HG03175 (cell line): ENCODE measurements around the gene B4GALT1.
"Not testable (repeated sequence)": the region's sequence is repeated elsewhere in the genome, so short reads cannot be mapped to it uniquely, and the experiment has no call there.

Experiments used
- ATAC-seq: cut with Tn5 transposase; IDR thresholded peaks from one replicate; pipeline ENCODE4 v1.9.1; 2021; ENCODE audit warnings: mild to moderate bottlenecking, moderate library complexity; ENCODE audit not compliant: unreplicated experiment

Gene B4GALT1

DNA sequence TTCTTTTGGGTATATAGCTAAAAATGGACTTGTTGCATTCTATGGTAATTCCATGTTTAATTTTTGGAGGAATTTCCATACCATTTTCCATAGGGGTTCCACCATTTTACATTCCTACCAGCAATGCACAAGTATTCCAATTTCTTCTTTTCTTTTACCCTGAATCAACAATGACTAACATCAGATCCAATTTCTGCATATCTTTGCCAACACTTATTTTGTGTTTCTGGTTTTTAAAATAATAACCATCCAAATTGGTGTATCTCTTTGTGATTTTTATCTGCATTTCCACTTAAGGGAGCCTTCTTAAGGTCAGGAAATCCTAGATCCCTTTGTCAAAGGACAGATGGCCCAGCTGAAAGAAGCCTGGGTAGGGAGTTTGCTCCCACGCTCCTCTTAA, 61.2 kb downstream of the B4GALT1 start:
- no peak for ATAC-seq

DNA sequence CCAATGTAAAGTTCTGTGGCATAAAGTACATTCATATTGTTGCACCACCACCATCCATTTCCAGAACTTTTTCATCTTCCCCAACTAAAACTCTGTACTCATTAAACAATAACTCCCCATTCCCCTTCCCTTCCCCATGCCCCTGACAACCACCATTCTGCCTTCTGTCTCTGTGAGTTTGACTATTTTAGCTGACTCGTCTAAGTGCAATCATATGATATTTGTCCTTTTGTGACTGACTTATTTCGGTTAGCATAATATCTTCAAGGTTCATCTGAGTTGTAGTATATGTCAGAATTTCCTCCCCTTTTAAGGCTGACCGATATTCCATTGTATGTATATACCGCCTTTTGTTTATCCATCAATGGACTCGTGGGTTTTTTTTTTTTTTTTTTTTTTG, 61.6 kb downstream of the B4GALT1 start:
- no peak for ATAC-seq

DNA sequence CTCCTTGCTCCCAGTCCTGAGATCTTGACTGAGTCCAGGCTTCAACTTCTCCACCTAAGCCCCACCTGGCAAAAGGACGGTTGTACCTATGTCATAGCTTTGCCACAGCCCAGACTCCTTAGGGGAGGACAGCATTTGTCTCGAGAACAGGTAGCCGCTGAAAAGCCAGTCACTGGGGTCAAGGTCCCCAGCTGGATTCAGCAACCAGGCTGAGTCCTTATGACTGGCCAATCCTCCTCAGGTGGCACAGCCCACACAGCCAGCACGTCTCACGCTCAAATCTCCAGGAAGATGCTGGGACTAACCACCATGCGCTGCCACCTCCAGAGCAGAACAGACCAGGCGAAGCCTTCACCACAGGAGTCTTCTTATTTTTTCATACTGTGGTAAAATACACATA, 62.7 kb downstream of the B4GALT1 start:
- ATAC-seq = no peak

DNA sequence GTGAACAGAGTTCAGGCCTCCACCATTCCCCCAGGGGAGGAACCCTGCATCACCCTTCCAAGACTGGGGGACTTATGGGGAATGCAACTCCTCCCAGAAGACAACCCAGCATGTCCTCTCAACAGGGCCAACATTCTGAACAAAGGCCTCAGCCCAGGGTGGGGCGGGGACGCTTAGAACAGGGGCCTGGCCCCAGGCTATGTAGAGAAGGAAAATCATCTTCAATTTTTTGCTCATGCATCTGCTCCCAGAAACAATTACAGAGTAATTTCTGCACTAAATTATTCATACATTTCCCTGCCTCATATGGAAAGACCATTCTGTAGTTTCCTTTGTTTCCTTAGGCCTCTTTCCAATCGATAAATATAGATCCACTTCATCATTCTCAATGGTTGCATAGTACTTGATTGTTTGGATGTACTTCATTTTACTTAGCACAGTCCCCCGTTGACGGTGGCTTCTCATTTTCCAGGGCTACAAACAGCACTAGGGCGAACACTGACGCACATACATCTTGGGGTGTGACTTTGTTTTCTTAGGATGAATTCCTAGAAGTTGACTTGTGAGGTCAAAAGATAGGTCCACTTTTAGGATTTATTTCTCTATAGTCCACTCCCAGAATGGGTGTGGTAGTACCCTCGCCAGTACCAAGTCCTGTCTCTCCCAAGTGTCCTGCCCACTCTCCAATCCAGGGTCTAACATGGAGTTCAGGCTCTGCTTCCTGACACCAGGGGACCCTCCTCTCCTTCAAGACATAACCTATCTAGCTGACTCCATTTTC, 63.4 kb downstream of the B4GALT1 start:
- ATAC-seq = no peak

DNA sequence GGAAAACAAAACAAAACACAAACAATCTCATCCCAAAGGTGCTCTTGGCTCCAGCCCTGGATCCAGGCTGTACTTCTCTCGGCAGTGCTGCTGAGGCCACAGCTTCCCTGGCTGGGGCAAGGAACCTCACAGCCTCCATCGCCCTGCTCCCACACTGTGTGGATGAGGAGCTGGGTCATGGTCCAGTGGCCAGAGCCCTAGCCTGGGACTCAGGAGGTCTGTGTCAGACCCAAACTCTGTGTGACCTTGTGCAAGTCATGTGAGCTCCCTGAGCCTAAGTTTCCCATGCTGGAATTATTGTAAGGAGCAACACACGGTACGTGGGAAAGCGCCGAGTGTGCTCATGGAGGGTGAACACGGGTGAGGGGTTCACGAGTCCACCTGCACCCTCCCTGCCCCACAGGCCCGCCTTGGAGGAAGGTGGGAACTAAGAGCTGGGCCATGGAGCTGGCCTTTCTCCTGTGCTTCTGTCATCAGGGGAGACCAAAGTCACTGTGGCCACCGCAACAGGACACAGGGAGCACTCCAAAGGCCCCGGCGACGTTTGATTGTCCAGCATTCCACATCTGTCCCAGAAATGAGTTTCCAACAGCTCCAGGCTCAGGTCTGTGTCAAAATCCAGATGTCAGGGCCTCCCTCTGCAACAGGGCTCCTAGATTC, 64.5 kb downstream of the B4GALT1 start:
- no peak for ATAC-seq

DNA sequence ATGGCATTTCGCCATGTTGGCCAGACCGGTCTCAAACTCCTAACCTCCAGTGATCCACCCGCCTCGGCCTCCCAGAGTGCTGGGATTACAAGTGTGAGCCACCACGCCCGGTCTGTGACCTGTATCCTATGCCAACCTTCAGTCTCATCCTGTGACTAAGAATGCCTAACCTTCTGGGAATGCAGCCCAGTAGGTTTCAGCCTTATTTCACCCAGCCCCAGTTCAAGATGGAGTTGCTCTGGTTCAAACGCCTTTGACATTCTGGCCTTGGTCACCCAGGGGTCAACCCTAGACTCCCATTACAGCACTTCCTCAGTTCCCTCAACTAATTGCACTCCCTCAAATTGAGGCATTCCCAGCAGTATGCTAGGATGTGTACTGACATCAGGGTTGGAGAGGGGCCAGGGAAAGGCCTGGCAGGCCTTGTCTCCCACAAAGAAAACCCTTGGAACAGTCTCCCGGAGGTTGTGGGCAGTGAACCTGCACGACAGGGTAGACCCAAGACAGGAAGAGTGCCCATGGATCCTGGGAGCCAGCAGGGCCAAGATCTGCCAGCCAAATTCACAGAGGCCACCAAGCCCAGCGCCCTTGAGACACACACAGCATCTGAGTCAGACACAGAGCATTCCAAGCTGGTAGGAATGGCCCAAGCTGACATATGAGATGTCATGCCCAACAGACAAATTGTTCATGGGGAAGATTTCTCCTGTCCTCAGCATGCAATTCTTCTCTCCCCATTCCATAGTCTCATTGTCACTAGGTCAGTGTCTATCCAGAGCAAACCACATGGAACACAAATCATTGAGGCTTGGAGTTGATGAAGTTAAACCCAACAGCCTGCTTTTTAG, 65.8 kb downstream of the B4GALT1 start:
- ATAC-seq = no peak

DNA sequence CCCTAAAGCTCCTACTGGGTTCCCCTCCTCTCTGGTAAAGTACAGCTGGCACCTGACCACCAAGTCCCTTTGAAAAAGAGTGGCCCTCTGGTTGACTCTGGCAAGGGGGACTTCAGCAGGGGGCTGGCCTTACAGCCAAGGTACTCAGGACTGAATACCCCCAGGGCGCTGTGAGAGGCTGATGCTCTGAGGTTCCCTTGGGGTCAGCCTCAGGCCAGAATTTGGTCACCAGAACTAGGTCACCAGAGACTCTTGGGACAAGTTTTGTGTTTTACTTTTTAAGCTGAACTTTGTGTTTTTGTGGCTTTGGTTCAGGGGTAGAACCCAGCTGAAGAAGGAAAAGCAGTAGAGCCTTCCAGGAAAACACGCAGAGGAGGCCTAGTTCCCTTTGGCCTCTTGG, 67.4 kb downstream of the B4GALT1 start:
- ATAC-seq = no peak

DNA sequence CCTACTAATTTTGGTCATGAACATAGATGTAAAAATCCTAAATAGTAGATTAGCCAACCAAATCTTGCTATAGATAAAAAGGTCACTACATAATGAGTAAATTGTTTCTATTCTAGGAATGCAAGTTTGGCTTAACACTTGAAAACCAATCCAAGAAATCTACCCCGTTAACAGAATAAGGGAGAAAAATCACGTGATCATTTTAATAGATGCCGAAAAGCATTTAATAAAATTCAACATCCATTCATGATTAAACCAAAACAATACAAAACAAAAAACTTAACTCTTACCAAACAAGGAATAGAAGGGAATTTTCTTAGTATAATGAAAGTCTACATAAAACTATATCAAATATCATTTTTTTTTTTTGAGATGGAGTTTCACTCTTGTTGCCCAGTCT, 69.9 kb downstream of the B4GALT1 start:
- ATAC-seq = no peak

DNA sequence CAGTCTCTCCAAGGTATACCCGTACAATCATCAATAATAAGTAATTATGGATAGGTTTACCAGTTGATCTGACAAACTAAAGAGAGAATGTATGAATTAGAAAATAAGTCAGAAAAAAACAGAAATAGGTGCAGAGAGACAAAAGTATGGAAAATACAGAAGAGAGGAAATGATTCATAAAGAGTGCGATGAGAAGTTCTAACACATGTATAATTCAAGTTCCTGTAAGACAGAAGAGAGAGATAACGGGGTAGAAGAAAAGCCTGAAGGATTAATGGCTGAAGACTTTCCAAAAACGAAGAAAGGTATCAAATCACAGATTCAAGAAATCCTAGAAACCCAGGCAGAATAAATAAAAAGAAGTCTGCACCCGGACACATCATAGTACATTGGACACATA, 74.5 kb downstream of the B4GALT1 start:
- no peak for ATAC-seq

DNA sequence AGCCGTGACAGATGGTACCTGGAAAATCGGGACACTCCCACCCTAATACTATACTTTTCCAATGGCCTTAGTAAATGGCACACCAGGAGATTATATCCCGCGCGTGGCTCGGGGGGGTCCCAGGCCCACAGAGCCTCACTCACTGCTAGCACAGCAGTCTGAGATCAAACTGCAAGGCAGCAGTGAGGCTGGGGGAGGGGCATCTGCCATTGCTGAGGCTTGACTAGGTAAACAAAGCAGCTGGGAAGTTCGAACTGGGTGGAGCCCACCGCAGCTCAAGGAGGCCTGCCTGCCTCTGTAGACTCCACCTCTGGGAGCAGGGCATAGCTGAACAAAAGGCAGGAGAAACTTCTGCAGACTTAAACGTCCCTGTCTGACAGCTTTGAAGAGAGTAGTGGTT, 81.5 kb downstream of the B4GALT1 start:
- not testable (repeated sequence) for ATAC-seq

DNA sequence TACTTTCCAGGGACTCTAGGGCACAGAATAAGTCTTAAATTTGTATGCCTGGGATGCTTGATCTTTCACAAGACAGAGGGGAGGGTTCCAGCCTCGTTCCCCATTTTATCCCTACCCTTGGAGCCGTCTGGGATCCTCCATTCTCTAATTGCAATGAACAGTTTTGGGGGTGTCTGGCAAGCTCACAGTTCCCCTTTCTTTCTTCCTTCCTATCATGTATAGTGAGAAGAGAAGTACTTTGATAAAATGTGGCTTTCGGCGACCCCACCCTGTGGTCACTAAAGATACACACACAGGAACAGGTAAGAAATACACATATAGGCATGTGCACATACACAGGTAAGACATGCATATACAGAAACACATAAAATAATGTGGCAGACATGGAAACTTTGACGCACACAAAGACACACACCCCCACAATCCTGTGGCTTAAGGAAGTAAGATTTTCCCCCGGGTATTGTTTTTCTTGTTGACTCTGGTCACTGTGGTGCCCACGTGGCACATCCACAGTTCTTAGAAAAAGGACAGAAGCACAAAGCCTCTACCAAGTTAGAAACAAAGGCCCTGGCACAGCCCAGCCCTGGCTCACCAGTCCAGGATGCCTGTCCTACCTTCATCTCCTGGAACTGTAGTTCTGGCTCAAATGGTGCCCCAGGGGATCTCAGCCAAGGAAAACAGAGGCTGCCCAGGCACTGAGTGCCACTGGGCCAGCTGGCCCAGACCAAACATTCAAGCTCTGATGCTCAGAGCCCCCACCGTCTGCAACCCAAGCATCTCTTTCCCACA, 84.4 kb downstream of the B4GALT1 start:
- peak; percentile 44 for ATAC-seq

DNA sequence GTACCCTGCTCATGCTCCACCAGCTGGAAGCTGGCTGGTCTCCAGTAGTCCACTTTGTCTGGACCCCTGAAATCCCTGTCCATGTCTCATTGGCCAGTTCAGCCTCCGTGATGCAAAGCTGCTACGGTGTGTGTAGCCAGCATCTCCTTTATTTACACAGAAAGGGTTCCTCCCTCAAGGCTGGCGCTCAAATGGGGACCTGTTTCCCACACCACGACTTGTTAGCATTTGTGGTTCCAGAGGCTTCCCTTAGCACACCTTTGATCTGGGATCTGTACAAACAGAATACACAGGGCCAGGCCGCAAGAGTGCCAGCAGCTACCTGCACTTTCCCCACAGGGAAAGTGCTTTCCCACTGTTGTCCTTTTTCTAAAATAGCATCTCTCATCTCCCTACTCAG, 85.0 kb downstream of the B4GALT1 start:
- ATAC-seq = no peak

DNA sequence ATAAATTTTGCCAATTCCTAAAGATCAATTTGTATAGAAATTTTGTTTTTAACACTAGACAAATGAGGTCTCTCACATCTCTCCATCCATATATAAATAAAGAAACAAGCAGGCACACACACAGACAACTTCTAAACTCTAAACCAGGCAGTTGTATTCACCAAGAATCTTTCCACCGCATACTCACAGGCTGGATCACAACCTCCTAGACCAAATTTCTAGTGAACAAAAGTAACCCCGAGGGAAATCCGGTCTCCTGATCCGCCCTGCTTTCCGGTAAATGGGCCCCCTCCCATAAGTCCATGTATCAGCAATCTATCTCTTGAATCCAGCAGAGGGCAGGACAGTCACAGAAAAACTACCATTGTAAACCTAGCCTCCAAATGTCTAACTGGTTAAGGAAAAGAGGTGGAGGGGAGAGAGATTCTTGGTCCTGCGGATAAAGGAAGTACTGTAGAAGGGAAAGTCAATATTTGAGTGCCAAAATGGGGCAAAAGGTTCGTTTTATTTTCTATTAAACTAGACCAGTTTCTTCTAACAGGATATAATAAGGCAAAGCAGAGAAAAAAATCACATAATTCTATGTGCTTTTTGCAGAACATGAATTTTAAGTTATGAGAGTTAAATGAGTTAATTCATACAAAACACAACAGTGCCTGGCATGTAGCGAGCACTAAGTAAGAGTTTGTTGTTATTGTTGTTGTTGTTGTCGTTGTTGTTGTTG, 85.8 kb downstream of the B4GALT1 start:
- peak; percentile 29 for ATAC-seq

DNA sequence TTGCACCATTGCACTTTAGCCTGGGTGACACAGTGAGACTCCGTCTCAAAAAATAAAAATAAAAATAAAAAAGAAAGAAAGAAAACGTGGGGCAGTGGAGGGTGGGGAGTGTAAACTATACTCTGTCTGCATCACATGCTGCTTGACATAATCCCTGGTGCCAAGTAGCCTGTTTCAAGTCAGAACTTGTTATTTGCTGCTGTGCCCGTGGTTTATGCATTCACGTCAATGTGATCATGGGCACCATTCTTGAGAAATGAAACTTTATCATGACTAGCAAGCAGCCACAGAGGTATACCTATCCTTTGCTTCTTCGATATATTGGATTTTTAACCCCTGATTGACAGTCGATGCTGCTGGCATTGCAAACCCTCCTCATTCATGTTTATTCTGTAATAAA, 86.6 kb downstream of the B4GALT1 start:
- ATAC-seq = no peak

DNA sequence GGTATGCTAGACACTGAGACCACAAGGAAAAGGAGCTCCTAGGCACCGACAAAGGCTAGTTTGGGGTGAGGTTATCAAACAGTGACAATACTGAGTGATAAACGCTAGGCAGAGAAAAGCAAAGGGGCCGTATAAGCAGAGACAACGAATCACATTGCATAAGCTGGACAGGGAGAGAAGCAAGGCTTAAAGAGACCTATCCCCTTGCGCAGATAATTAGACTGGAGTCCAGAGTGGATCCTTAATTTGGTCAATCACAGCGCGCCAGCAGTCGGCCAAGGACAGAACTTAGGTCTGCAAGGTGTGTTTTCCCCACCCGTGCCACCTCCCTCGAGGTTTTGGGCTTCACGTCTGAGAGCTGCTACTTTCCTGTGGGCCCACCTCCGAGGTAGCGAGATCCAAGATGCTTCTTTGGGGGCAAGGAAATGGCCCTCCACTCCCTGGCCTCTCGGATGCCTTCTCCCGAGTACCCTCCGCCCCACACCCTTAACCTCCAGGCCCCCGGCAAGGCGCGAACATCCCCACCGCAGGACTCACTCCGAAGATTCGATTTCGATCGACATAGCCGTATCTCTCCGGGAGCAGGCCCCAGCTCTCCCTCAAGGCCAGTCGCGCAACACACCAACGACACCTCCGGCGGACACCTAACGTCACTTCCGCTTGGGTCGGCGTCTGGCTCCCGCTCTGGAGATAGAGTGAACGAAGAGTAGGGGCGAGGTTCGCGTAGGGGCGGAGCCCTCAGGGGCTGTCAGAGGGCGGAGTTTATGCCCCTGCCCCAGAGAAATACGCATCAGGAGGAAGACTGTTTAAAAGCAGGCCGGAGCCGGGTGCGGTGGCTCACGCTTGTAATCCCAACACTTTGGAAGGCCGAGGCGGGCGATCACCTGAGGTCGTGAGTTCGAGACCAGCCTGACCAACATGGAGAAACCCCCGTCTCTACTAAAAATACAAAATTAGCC, 90.8 kb downstream of the B4GALT1 start, which contains the start of gene SMU1:
Gene SMU1 (minus strand): TSS at position 629 of the 959 bp plus-strand sequence. CDS start 66 bp downstream, at position 563.
- ATAC-seq = peak; percentile 99

DNA sequence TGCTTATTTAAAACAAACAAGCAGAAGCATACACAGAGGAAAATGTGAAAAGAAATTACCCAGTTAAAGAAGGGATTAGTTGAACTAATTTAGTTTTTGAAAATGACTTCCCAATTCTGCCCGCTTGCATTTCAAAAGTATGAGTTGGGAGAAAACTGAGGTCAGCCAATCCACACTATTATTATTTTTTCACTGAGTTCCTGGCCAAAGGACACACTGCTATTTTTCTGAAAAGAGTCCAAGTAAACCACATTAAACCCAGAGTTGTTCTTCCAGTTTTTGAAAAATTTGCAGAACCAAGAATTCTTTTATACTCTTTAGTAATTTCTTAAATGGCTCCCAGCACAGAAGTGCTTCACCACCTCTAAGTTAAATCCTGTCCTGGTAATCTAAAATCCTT, 98.1 kb downstream of the B4GALT1 start:
- no peak for ATAC-seq

DNA sequence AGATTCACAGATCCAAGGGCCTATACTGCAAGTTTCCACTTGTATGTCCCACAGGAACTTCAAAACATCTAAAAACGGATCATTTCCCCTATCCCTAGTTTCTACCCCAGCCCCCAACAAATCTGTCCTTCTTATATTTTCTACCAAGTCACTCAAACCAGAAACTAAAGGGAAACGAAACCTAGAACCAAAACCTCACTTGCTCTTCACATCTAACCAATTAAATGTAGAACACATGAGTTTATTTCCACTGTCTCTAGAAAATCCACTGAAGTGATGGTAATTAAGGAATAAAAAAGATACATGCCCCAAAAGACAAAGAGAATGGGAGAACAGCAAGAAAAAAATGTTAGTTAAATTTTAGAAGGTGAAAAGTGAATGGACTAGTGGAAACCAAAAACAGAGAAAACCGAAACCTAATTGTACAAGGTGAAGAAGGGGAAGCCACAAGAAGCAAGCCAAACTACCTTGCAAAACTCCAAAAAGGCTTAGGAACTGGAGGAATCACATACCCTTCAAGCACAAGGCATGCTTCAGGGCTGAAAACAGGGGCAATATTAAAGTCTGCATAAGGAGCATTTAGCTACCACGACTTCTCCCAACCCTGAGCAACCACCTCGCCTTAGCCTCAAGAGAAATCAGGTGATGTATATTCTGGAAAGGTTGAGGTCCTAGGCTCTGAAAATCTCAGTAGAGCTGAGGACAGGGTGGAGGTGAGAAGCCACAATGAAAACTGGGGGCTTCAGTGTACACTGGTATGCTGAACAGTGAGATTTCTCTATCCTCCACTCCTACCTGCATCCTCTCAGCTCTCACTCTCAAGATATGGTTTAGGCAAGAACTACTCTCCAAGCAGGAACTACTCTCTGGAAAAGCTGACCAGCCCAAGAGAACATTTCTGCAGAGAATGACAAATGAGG, 101.7 kb downstream of the B4GALT1 start:
- ATAC-seq = peak; percentile 85
